ENCODE data around the gene GPR132.

- TF ChIP-seq CTCF (IDR thresholded peaks at IDR 0.05) (no peak), POLR2A (IDR thresholded peaks at IDR 0.05) (no peak)
Observed at GRCh38 chr14:105061428-105062047, 3.7 kb downstream of the GPR132 start.
